HG02852 (cell line): ENCODE results near the gene LPCAT3.
"Not testable (repeated sequence)": the region's sequence is repeated elsewhere in the genome, so short reads cannot be mapped to it uniquely, and the experiment has no call there.

Experiments used
- ATAC-seq: cut with Tn5 transposase; IDR thresholded peaks from one replicate; pipeline ENCODE4 v1.9.1; 2021; ENCODE audit warnings: mild to moderate bottlenecking, moderate library complexity; ENCODE audit not compliant: unreplicated experiment

Gene LPCAT3, protein sequence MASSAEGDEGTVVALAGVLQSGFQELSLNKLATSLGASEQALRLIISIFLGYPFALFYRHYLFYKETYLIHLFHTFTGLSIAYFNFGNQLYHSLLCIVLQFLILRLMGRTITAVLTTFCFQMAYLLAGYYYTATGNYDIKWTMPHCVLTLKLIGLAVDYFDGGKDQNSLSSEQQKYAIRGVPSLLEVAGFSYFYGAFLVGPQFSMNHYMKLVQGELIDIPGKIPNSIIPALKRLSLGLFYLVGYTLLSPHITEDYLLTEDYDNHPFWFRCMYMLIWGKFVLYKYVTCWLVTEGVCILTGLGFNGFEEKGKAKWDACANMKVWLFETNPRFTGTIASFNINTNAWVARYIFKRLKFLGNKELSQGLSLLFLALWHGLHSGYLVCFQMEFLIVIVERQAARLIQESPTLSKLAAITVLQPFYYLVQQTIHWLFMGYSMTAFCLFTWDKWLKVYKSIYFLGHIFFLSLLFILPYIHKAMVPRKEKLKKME

DNA sequence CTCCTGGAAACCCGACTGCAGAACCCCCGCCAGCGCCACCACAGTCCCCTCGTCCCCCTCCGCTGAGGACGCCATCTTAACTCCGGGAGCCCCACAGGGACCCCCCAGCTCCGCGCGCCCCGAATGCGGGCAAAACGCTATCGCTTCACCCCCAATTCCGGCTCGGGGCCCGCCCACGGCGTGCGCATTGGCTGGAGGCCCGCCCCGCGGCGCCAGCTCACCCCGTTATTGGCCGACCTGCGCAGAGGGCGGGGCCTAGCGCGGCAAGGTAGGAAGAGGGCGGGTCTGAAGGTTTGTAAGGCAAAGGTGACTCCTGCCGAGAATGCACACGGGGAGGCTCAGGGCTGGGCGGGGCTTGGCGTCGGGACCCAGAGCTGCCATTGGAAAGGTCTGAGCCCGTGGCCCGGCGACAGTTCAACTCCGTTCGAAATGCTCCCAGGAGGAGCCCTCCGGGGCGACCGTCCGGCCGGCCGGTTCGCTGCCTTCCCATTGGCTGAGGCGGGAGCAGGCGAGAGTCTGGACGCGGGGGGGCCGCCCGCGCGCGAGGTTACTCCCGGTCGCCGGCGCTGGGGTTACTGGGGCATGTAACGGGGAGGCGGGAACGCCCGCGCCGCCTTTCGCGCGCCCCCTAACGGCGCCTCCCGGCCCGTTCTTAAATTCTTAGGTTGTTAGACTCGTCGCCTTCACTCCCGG lies at the start of gene LPCAT3:
Gene LPCAT3, minus strand, starts transcription at position 127 of the 693 bp plus-strand sequence. Its CDS starts 52 bp downstream, at position 75.
- peak; percentile 94 for ATAC-seq

DNA sequence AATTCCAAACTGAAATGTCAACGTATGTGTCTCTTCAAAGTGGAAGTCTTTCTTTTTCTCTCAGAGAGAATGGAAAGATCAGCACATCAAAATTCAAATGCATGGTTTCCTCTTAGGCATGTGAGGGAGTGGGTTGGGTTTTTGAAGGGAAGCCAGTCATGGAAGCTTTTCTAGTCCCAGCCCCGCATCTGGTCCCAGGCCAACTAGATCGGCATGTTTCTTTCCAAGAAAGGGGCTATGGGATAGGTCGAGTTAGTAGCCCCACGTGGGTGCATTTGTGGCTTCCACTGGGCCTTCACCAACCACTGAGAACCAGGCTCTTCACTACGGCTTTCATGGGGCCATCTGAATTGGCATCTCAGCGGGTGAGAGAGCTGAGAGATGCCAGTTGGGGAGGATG lies 48.8 kb upstream of the LPCAT3 start:
- ATAC-seq = no peak

GRCh38 chr12:7066596-7066995 lies 48.3 kb upstream of the LPCAT3 start:
- no peak for ATAC-seq

DNA sequence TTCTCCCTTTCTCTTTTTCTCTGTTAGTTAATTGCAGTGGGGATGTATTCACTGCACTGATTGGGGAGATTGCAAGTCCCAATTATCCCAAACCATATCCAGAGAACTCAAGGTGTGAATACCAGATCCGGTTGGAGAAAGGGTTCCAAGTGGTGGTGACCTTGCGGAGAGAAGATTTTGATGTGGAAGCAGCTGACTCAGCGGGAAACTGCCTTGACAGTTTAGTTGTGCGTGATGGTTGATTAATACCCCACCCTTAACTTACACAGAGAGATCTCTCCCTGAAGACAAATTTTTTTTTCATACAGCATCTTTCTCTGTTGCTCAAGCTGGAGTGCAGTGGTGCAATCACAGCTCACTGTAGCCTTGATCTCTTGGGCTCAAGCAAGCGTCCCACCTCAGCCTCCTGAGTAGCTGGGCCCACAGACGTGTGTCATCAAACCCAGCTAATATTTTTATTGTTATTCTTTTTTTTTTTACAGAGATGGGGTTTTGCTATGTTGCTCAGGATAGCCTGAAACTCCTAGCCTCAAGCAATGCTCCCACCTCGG lies 46.9 kb upstream of the LPCAT3 start:
- no peak for ATAC-seq

GRCh38 chr12:7064516-7064915 lies 46.2 kb upstream of the LPCAT3 start:
- no peak for ATAC-seq

GRCh38 chr12:7061596-7061995 lies 43.3 kb upstream of the LPCAT3 start:
- no peak for ATAC-seq

DNA sequence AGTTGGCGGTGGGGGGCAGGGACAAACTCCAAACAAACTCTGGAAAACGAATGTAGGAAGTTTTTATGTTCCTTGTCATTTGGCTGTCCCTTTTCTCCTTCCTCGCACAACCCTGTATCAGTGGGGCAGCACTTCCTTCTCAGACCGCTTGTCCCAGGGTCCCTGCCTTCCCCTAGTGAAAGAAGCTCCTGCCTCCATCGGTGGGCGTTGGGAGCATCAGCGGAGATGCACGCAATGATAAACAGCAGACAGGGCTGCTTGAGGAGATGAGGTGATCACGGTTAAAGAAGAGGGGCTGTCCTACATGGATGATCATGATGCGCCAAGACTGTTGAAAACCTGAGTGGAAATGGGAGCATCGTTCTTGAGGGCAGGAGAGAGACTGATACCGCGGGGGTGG lies 42.9 kb upstream of the LPCAT3 start:
- no peak for ATAC-seq

DNA sequence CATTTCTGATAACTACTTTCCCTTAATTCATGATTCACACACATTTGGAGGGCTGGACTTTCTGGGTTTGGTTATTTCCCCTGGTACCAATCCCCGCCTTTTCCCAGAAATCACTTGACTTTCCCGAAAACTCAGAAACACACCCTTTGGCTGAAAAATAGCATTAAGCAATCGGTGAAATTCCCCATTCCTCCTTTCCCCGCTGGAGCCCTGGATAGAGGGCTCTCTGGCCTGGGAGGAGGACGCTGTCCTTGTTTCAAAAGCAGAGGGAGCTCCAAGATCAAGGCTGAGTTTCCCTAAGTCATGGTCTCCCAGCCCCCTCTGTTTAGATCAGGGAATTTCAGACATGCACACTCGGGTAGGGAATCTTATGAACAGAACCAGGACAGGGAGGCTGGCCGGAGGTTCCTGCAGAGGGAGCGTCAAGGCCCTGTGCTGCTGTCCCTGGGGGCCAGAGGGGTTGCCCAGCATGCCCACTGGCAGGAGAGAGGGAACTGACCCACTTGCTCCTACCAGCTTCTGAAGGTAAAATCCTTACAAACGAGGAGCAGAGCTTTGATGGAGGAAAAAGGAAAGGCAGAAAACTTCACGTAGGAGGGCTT lies 42.2 kb upstream of the LPCAT3 start, which contains the start of gene C1S:
Gene C1S, plus strand, starts transcription at position 366 of the 602 bp plus-strand sequence. CDS start 1,195 bp downstream, outside the sequence.
- no peak for ATAC-seq

GRCh38 chr12:7059780-7060179 lies 41.5 kb upstream of the LPCAT3 start:
- no peak for ATAC-seq

GRCh38 chr12:7058850-7059395 lies 40.6 kb upstream of the LPCAT3 start:
- no peak for ATAC-seq

- ATAC-seq = no peak
Observed at GRCh38 chr12:7058163-7058845, 40.0 kb upstream of the LPCAT3 start.

DNA sequence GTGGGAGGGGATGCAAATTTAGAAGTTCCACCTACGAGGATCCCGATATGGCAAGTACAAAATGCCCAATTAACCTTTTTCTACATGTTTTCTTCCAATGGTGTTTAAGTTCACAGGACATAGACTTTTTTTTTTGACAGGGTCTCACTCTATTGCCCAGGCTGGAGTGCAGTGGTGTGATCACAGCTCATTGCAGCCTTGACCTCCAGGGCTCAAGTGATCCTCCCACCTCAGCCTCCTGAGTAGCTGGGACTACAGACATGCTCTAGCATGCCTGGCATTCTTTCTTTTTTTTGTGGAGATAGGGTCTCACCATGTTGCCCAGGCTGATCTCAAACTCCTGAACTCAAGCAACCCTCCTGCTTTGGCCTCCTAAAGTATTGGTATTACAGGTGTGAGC lies 37.5 kb upstream of the LPCAT3 start:
- ATAC-seq = not testable (repeated sequence)

GRCh38 chr12:7054925-7055324 lies 36.6 kb upstream of the LPCAT3 start:
- ATAC-seq = no peak

DNA sequence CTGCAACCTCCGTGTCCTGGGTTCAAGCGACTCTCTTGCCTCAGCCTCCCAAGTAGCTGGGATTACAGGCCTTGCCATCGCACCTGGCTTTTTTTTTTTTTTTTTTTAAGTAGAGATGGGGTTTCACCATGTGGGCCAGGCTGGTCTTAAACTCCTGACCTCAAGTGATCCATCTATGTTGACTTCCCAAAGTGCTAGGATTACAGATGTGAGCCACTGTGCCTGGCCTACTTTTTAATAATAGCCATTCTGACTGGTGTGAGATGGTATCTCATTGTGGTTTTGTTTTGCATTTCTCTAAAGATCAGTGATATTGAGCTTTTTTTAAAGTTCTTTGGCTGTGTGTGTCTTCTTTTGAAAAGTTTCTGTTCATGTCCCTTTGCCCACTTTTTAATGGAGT lies 31.7 kb upstream of the LPCAT3 start:
- not testable (repeated sequence) for ATAC-seq

DNA sequence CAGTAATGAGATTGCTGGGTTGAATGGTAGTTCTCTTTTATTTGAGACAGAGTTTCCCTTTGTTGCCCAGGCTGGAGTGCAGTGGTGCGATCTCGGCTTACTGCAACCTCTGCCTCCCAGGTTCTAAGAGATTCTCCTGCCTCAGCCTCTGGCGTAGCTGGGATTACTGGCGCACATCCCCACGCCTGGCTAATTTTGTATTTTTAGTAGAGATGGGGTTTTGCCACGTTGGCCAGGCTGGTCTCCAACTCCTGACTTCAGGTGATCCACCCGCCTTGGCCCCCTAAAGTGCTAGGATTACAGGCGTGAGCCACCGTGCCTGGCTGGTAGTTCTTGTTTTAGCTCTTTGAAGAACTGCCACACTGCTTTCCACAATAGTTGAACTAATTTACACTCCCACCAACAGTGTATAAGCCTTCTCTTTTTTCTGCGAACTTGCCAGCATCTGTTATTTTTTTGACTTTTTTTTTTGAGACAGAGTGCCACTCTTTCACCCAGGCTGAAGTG lies 31.2 kb upstream of the LPCAT3 start:
- ATAC-seq = not testable (repeated sequence)

DNA sequence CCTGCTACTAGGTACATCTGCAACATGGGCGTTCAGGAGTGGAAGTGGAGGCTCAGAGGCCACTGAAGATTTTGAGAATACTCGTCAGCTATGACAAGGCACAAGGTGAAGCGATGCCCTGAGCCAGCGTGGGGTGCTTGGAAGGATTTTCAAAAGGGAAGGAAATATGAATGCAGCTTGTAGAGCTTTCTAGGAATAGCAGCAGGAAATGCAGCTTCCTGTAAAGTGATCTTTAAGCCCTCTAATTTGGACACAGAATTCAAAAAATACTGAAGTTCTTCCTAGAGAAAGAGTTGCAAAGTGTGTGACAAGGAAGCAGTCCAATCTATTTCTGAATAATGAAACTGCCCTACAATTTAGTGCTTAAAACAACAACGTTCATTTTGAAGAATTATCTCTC lies 29.0 kb upstream of the LPCAT3 start:
- no peak for ATAC-seq

- ATAC-seq = no peak
Observed at GRCh38 chr12:7046383-7047105, 28.3 kb upstream of the LPCAT3 start.

DNA sequence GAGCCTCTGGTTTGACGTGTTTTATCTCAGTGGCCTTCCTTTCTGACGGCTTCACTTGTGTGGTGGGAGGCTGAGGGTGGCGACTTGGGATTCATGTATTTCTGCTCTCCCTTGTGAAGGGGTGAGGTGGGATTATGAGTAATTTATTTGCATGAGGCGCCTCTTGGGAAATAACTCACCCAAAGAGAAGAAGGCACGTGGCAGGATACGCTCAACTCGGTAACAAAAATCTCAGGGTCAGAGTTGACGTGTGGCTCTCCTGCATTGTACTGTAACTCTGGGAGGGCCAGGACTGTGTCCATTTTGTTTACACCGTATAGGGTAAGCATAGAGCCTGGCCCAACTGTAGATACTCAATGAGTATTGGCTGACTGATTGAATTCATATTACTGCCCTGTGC lies 27.6 kb upstream of the LPCAT3 start:
- no peak for ATAC-seq

GRCh38 chr12:7042842-7043241 lies 24.6 kb upstream of the LPCAT3 start:
- ATAC-seq = no peak

DNA sequence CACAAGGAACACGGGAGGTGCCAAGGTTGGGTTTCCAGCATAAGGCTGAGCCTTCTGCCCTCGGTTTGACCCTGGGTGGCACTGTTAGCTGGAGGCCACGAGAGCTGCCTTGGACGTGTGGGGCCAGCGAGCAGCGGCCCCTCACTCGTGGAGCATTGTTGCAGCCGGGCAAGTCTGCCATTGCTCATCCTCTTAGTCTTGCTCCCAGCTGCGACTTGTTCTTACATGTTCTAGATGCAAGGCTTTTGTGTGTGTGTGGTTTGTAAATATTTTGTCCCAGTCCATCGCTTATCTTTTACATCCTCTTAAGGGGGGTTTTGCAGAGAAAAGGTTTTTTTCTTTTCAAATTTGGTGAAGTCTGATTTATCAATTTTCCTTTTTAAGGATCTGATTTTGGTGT lies 21.1 kb upstream of the LPCAT3 start:
- no peak for ATAC-seq
